SK-N-SH (cell line): Measurements from ENCODE around the gene CYSTM1. TPM values are rescaled to one million over a fixed set of nuclear protein-coding genes. Genes with fewer than 3 reads are reported as not detected.

Experiments
- CTCF ChIA-PET: fragments of 300-600, 350-600 bp; formaldehyde crosslinking; extraction: SDS; loops from one replicate; lab custom pipeline; 2021; lab: Yijun Ruan, JAX
- POLR2A ChIA-PET: fragments of 350-600 bp; sonication (Branson Sonifier 250); formaldehyde crosslinking; extraction: SDS; loops from one replicate; lab custom pipeline; 2020; ENCODE audit warnings: antibody characterized with exemption, inconsistent platforms; lab: Yijun Ruan, JAX
- DNase-seq: peaks from one replicate; pipeline ENCODE4 v3.0.0; 2012
- H2AFZ ChIP-seq: fragments of 200-600 bp; sonication (generic); 2 replicates; pipeline ENCODE4 v1.8.1; 2016; ENCODE audit warnings: antibody characterized with exemption, mild to moderate bottlenecking, low read depth
- H3F3A ChIP-seq: fragments of 200-600 bp; sonication (generic); replicated peaks from 2 replicates; pipeline ENCODE3; 2016; ENCODE audit warnings: antibody characterized with exemption, mild to moderate bottlenecking; ENCODE audit not compliant: insufficient read depth
- H3K27ac ChIP-seq, 2 experiments: fragments of 200-500 bp in 1 of 2; fragments of 200-600 bp in 1 of 2; sonication (Bioruptor generic) in 1 of 2; sonication (generic), shearing (Covaris generic) in 1 of 2; 2 replicates each; pipeline versions ENCODE4 v1.5.1 to v1.6.1; 2014 to 2016; ENCODE audit warnings: low read depth in 2 of 2, inconsistent platforms in 1 of 2, low read length in 1 of 2, mild to moderate bottlenecking in 1 of 2, mixed read lengths in 1 of 2
- H3K27me3 ChIP-seq: fragments of 200-600 bp; sonication (generic), shearing (Covaris generic); 2 replicates; pipeline ENCODE4 v1.6.1; 2016; ENCODE audit warnings: mixed run types; ENCODE audit not compliant: insufficient read depth
- H3K36me3 ChIP-seq, 2 experiments: fragments of 200-500 bp in 1 of 2; fragments of 200-600 bp in 1 of 2; sonication (Bioruptor generic) in 1 of 2; sonication (generic) in 1 of 2; replicated peaks in 1 of 2; 2 replicates each; pipeline versions ENCODE3 to v1.5.1; 2014 to 2016; ENCODE audit warnings: low read length in 1 of 2, mild to moderate bottlenecking in 1 of 2; ENCODE audit not compliant: insufficient read depth in 2 of 2, control insufficient read depth in 1 of 2
- H3K4me1 ChIP-seq, 2 experiments: fragments of 200-500 bp in 1 of 2; fragments of 200-600 bp in 1 of 2; sonication (Bioruptor generic) in 1 of 2; sonication (generic), shearing (Covaris generic) in 1 of 2; 2 replicates each; pipeline versions ENCODE4 v1.5.1 to v1.6.1; 2014 to 2016; ENCODE audit warnings: low read depth in 1 of 2, low read length in 1 of 2, mixed run types in 1 of 2; ENCODE audit not compliant: insufficient read depth in 2 of 2, control insufficient read depth in 1 of 2
- H3K4me2 ChIP-seq: fragments of 200-600 bp; sonication (generic), shearing (Covaris generic); 2 replicates; pipeline ENCODE4 v1.6.1; 2017; ENCODE audit warnings: mixed run types
- H3K4me3 ChIP-seq, 2 experiments: fragments of 200-500 bp in 1 of 2; fragments of 200-600 bp in 1 of 2; sonication (Bioruptor generic) in 1 of 2; sonication (generic), shearing (Covaris generic) in 1 of 2; 2 replicates each; pipeline versions ENCODE4 v1.5.1 to v1.8.1; 2014 to 2016; ENCODE audit warnings: low read depth in 2 of 2, inconsistent platforms in 1 of 2, low read length in 1 of 2, mild to moderate bottlenecking in 1 of 2, mixed read lengths in 1 of 2, moderate library complexity in 1 of 2
- H3K79me2 ChIP-seq: fragments of 200-600 bp; sonication (generic); 2 replicates; pipeline ENCODE4 v1.8.1; 2017; ENCODE audit warnings: mild to moderate bottlenecking; ENCODE audit not compliant: insufficient read depth
- H3K9ac ChIP-seq: fragments of 200-600 bp; sonication (generic); 2 replicates; pipeline ENCODE4 v1.6.1; 2017; ENCODE audit warnings: mixed run types
- H3K9me2 ChIP-seq: fragments of 200-600 bp; sonication (generic); 2 replicates; pipeline ENCODE4 v1.6.1; 2017; ENCODE audit warnings: mixed run types
- H3K9me3 ChIP-seq: fragments of 200-600 bp; sonication (generic); 2 replicates; pipeline ENCODE4 v1.6.1; 2017; ENCODE audit warnings: mixed run types, mild to moderate bottlenecking, moderate library complexity
- H4K20me1 ChIP-seq: fragments of 200-600 bp; sonication (generic); 2 replicates; pipeline ENCODE4 v1.6.1; 2017; ENCODE audit warnings: mild to moderate bottlenecking, mixed run types; ENCODE audit not compliant: insufficient read depth
- EP300 ChIP-seq, 2 experiments: IDR thresholded peaks; 2 replicates each; pipeline versions ENCODE4 v1.4.0 to v1.6.1; 2012; ENCODE audit warnings: borderline replicate concordance in 1 of 2, low read depth in 1 of 2, low read length in 1 of 2
- EZH2phosphoT487 ChIP-seq: fragments of 200-600 bp; sonication (generic); IDR thresholded peaks from 2 replicates; pipeline ENCODE4 v1.6.1; 2017; ENCODE audit warnings: low read depth, mixed run types, mild to moderate bottlenecking, antibody characterized with exemption, moderate library complexity, borderline replicate concordance
- FOSL2 ChIP-seq: IDR thresholded peaks from 2 replicates; pipeline ENCODE4 v1.4.0; 2012; ENCODE audit warnings: low read depth, mild to moderate bottlenecking, moderate library complexity, borderline replicate concordance
- FOXJ3 ChIP-seq: sonication (generic); formaldehyde crosslinking; IDR thresholded peaks from 2 replicates; pipeline ENCODE4 v1.5.1; 2020; ENCODE audit warnings: mild to moderate bottlenecking, missing genetic modification reagents
- GABPA ChIP-seq: IDR thresholded peaks from 2 replicates; pipeline ENCODE4 v1.4.0; 2012; ENCODE audit warnings: low read depth, mild to moderate bottlenecking
- GATA2 ChIP-seq: sonication (generic); formaldehyde crosslinking; IDR thresholded peaks from 2 replicates; pipeline ENCODE4 v1.5.0; 2020; ENCODE audit warnings: mild to moderate bottlenecking, missing genetic modification reagents
- JUND ChIP-seq: IDR thresholded peaks from 2 replicates; pipeline ENCODE4 v1.4.0; 2012
- MEF2A ChIP-seq: IDR thresholded peaks from 2 replicates; pipeline ENCODE4 v1.4.0; 2012; ENCODE audit warnings: low read depth, borderline replicate concordance
- MXI1 ChIP-seq: IDR thresholded peaks from 2 replicates; pipeline ENCODE4 v1.6.1; 2012; ENCODE audit warnings: mild to moderate bottlenecking, low read depth, low read length, improper control_type of control experiment
- NRF1 ChIP-seq: IDR thresholded peaks from 2 replicates; pipeline ENCODE4 v1.6.1; 2012; ENCODE audit warnings: low read depth, mild to moderate bottlenecking, low read length
- POLR2AphosphoS5 ChIP-seq: IDR thresholded peaks from 2 replicates; pipeline ENCODE4 v1.6.1; 2012; ENCODE audit warnings: low read depth, low read length
- RAD21 ChIP-seq: IDR thresholded peaks from 2 replicates; pipeline ENCODE4 v1.6.1; 2012; ENCODE audit warnings: mild to moderate bottlenecking, low read length
- RFX5 ChIP-seq: IDR thresholded peaks from 2 replicates; pipeline ENCODE4 v1.6.1; 2012; ENCODE audit warnings: mild to moderate bottlenecking, improper control_type of control experiment, low read length
- RXRA ChIP-seq: IDR thresholded peaks from 2 replicates; pipeline ENCODE4 v1.4.0; 2012; ENCODE audit warnings: low read depth, mild to moderate bottlenecking, borderline replicate concordance
- SMC3 ChIP-seq: IDR thresholded peaks from 2 replicates; pipeline ENCODE4 v1.6.1; 2012; ENCODE audit warnings: low read depth, low read length, improper control_type of control experiment
- TAF1 ChIP-seq: IDR thresholded peaks from 2 replicates; pipeline ENCODE4 v1.6.1; 2012; ENCODE audit warnings: low read depth, mild to moderate bottlenecking, low read length, moderate library complexity, borderline replicate concordance
- TEAD4 ChIP-seq: IDR thresholded peaks from 2 replicates; pipeline ENCODE4 v1.4.0; 2012; ENCODE audit warnings: mild to moderate bottlenecking, borderline replicate concordance; ENCODE audit not compliant: insufficient read depth
- WGBS: methylation state at CpG from one replicate; pipeline ENCODE4 v1.1.6; 2017; ENCODE audit warnings: low lambda C conversion rate; 5-methylcytosine and 5-hydroxymethylcytosine counted together
- polyA plus RNA-seq, 3 experiments: library from polyadenylated mRNA; depleted of rRNA; stranded (reverse); fragments of >200 nt; gene quantifications; 2 replicates each; pipeline ENCODE4 v1.2.3, GENCODE V29; 2012
- TF ChIP-seq, protein P1 (sequence below): IDR thresholded peaks from 2 replicates; pipeline ENCODE4 v1.4.0; 2012; ENCODE audit warnings: low read depth
- TF ChIP-seq, protein P2 (sequence below): IDR thresholded peaks from 2 replicates; pipeline ENCODE4 v1.4.0; 2012; ENCODE audit warnings: low read depth, borderline replicate concordance
- TF ChIP-seq, protein P3 (sequence below): IDR thresholded peaks from 2 replicates; pipeline ENCODE4 v1.4.0; 2012; ENCODE audit warnings: low read depth, borderline replicate concordance
- TF ChIP-seq, protein P4 (sequence below): fragments of 200-600 bp; sonication (generic); IDR thresholded peaks from 2 replicates; pipeline ENCODE4 v1.6.1; 2017; ENCODE audit warnings: antibody characterized with exemption, mild to moderate bottlenecking, moderate library complexity
- TF ChIP-seq, protein P5 (sequence below): IDR thresholded peaks from 2 replicates; pipeline ENCODE4; 2012
- TF ChIP-seq, protein P6 (sequence below): IDR thresholded peaks from 2 replicates; pipeline ENCODE4 v1.6.1; 2012; ENCODE audit warnings: mild to moderate bottlenecking, low read depth, low read length, moderate library complexity

Gene CYSTM1
- polyA plus RNA-seq, 1 of the 3 experiments (the other 2 are of a cell fraction) = 27.1 TPM

DNA sequence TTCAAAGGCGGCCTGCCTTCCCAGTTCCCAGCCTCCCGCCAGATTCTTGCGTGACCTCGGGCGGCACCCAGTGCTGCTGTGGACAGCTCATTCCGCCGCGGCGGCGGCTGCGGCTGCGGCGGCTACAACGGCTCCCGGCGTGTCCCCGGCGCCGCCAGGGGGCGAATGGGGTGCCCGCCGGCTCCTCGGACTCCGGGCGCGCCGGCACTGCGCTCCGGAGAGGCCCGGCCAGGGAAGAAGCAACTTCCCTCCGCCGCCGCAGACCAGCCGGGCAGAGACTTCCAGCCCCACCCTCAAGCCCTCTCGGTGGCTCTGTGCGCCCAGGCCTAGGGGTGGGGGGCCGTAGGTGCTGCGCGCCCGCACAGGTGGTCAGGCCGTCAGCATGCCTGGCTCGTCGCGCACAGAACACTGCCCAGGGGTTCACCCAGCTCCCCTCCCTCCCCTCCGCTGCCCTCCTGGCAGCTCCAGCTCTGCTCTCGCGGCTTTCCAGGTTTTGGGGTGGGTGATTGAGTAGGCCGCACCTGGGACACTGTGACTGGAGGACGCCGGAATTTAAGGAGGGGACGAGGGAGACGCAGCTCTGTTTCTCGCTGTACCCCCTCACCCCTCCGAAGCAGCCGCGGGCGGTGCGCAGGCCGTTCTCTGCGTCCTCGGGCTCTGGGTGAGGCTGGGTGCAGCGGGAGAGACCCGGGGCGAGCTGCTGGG is 29.0 kb upstream of the CYSTM1 start:
- no peak overlapping the region for H3K27ac ChIP-seq
- peak overlapping the region; percentile 63; the same call in 1 of the 2 replicates for H3K4me2 ChIP-seq
- H3K4me1 ChIP-seq = peaks cover 0 to 8% of the 10 kb centered on the region in 2 experiments; a peak in 1 of 4 replicates
- H4K20me1 ChIP-seq = peaks cover 24% of the 10 kb centered on the region
- POLR2A ChIA-PET = interaction anchor here (0.6 to 1.3 kb wide), 2 partner anchors 32 to 378 kb away, joined by 3 to 6 read pairs; partner anchors contain the start of gene PURA
- 43% methylated on average over 33 of the region's 64 CpGs for WGBS
- no peaks in the 10 kb centered on the region for H3K27me3 ChIP-seq
- peak overlapping the region; percentile 32 to 43 for H3K4me3 ChIP-seq
- CTCF ChIA-PET = interaction anchor here (0.6 to 8.0 kb wide), 28 partner anchors 8 to 554 kb away, joined by 3 to 166 read pairs (median 4); partner anchors contain the start of gene PURA
- H3K79me2 ChIP-seq = no peaks in the 10 kb centered on the region
- no peaks in the 10 kb centered on the region for H3K9me3 ChIP-seq
- H2AFZ ChIP-seq = no peak overlapping the region
- H3F3A ChIP-seq = peaks cover 7% of the 10 kb centered on the region
- DNase-seq = peak; percentile 90
- H3K36me3 ChIP-seq = no peaks in the 10 kb centered on the region
- H3K9me2 ChIP-seq = no peaks in the 10 kb centered on the region
- no peak overlapping the region for H3K9ac ChIP-seq
- TF ChIP-seq MXI1 (no peak), SMC3 (peak; percentile 40), EZH2phosphoT487 (no peak), GATA2 (CRISPR knock-in tag) (no peak), RXRA (no peak; the same call in 1 of the 2 replicates), GABPA (no peak), TEAD4 (no peak), POLR2AphosphoS5 (no peak), RFX5 (no peak), EP300 (IDR thresholded peaks at IDR 0.05; ENCODE audit: borderline replicate concordance in 1 of 2, low read depth in 1 of 2, low read length in 1 of 2) (peak in 1 of 2 experiments; percentile 44; a peak in 1 of 4 replicates), RAD21 (peak; percentile 32; the same call in 1 of the 2 replicates), MEF2A (no peak), JUND (no peak), NRF1 (no peak), TAF1 (no peak), FOXJ3 (no peak), FOSL2 (no peak)
- TF ChIP-seq, protein P1, sequence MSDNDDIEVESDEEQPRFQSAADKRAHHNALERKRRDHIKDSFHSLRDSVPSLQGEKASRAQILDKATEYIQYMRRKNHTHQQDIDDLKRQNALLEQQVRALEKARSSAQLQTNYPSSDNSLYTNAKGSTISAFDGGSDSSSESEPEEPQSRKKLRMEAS = no peak
- TF ChIP-seq, protein P2, sequence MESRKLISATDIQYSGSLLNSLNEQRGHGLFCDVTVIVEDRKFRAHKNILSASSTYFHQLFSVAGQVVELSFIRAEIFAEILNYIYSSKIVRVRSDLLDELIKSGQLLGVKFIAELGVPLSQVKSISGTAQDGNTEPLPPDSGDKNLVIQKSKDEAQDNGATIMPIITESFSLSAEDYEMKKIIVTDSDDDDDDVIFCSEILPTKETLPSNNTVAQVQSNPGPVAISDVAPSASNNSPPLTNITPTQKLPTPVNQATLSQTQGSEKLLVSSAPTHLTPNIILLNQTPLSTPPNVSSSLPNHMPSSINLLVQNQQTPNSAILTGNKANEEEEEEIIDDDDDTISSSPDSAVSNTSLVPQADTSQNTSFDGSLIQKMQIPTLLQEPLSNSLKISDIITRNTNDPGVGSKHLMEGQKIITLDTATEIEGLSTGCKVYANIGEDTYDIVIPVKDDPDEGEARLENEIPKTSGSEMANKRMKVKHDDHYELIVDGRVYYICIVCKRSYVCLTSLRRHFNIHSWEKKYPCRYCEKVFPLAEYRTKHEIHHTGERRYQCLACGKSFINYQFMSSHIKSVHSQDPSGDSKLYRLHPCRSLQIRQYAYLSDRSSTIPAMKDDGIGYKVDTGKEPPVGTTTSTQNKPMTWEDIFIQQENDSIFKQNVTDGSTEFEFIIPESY = no peak
- TF ChIP-seq, protein P3, sequence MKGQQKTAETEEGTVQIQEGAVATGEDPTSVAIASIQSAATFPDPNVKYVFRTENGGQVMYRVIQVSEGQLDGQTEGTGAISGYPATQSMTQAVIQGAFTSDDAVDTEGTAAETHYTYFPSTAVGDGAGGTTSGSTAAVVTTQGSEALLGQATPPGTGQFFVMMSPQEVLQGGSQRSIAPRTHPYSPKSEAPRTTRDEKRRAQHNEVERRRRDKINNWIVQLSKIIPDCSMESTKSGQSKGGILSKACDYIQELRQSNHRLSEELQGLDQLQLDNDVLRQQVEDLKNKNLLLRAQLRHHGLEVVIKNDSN = no peak
- TF ChIP-seq, protein P4, sequence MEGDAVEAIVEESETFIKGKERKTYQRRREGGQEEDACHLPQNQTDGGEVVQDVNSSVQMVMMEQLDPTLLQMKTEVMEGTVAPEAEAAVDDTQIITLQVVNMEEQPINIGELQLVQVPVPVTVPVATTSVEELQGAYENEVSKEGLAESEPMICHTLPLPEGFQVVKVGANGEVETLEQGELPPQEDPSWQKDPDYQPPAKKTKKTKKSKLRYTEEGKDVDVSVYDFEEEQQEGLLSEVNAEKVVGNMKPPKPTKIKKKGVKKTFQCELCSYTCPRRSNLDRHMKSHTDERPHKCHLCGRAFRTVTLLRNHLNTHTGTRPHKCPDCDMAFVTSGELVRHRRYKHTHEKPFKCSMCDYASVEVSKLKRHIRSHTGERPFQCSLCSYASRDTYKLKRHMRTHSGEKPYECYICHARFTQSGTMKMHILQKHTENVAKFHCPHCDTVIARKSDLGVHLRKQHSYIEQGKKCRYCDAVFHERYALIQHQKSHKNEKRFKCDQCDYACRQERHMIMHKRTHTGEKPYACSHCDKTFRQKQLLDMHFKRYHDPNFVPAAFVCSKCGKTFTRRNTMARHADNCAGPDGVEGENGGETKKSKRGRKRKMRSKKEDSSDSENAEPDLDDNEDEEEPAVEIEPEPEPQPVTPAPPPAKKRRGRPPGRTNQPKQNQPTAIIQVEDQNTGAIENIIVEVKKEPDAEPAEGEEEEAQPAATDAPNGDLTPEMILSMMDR = peak; percentile 67
- TF ChIP-seq, protein P5, sequence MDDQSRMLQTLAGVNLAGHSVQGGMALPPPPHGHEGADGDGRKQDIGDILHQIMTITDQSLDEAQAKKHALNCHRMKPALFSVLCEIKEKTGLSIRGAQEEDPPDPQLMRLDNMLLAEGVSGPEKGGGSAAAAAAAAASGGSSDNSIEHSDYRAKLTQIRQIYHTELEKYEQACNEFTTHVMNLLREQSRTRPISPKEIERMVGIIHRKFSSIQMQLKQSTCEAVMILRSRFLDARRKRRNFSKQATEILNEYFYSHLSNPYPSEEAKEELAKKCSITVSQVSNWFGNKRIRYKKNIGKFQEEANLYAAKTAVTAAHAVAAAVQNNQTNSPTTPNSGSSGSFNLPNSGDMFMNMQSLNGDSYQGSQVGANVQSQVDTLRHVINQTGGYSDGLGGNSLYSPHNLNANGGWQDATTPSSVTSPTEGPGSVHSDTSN = no peak
- TF ChIP-seq, protein P6, sequence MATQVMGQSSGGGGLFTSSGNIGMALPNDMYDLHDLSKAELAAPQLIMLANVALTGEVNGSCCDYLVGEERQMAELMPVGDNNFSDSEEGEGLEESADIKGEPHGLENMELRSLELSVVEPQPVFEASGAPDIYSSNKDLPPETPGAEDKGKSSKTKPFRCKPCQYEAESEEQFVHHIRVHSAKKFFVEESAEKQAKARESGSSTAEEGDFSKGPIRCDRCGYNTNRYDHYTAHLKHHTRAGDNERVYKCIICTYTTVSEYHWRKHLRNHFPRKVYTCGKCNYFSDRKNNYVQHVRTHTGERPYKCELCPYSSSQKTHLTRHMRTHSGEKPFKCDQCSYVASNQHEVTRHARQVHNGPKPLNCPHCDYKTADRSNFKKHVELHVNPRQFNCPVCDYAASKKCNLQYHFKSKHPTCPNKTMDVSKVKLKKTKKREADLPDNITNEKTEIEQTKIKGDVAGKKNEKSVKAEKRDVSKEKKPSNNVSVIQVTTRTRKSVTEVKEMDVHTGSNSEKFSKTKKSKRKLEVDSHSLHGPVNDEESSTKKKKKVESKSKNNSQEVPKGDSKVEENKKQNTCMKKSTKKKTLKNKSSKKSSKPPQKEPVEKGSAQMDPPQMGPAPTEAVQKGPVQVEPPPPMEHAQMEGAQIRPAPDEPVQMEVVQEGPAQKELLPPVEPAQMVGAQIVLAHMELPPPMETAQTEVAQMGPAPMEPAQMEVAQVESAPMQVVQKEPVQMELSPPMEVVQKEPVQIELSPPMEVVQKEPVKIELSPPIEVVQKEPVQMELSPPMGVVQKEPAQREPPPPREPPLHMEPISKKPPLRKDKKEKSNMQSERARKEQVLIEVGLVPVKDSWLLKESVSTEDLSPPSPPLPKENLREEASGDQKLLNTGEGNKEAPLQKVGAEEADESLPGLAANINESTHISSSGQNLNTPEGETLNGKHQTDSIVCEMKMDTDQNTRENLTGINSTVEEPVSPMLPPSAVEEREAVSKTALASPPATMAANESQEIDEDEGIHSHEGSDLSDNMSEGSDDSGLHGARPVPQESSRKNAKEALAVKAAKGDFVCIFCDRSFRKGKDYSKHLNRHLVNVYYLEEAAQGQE = peak; percentile 93
